HepG2 (cell line): ENCODE measurements around the gene GRAP. TPM values are rescaled to one million over a fixed set of nuclear protein-coding genes. Genes with fewer than 3 reads are reported as not detected.
A peak's percentile ranks its signal among the peaks of the same experiment; 100 is the strongest.

Source experiments
- FOXA3 ChIP-seq: IDR thresholded peaks from 2 replicates; pipeline ENCODE4 v1.6.1; 2016; ENCODE audit warnings: missing genetic modification reagents, missing compliant biosample characterization
- HDAC6 ChIP-seq: fragments of 200-600 bp; sonication (generic); IDR thresholded peaks from 2 replicates; pipeline ENCODE4 v1.7.0; 2017; ENCODE audit warnings: mild to moderate bottlenecking, antibody characterized with exemption, low read length, low read depth
- KAT8 ChIP-seq: IDR thresholded peaks from 2 replicates; pipeline ENCODE4 v1.6.1; 2016; ENCODE audit warnings: missing genetic modification reagents, missing compliant biosample characterization
- RFX3 ChIP-seq: IDR thresholded peaks from 2 replicates; pipeline ENCODE4 v1.6.1; 2016; ENCODE audit warnings: missing biosample characterization, missing genetic modification reagents
- RXRA ChIP-seq: sonication (generic); formaldehyde crosslinking; IDR thresholded peaks from 2 replicates; pipeline ENCODE4 v1.5.1; 2020; ENCODE audit warnings: missing genetic modification reagents
- SMARCC2 ChIP-seq: fragments of 450-650 bp; IDR thresholded peaks from 2 replicates; pipeline ENCODE4 v1.6.1; 2017; ENCODE audit warnings: antibody characterized with exemption, mild to moderate bottlenecking
- SP4 ChIP-seq: sonication (generic); formaldehyde crosslinking; IDR thresholded peaks from 2 replicates; pipeline ENCODE4 v1.8.1; 2023; ENCODE audit warnings: mild to moderate bottlenecking, missing genetic modification reagents
- SRF ChIP-seq: IDR thresholded peaks from 2 replicates; pipeline ENCODE4 v1.6.1; 2011; ENCODE audit warnings: mild to moderate bottlenecking, low read depth, low read length, moderate library complexity
- WIZ ChIP-seq: sonication (generic); formaldehyde crosslinking; IDR thresholded peaks from 2 replicates; pipeline ENCODE4 v1.5.1; 2020; ENCODE audit warnings: mild to moderate bottlenecking, missing genetic modification reagents
- ZBTB1 ChIP-seq: sonication (generic); formaldehyde crosslinking; IDR thresholded peaks from 2 replicates; pipeline ENCODE4 v1.4.0; 2020; ENCODE audit warnings: missing genetic modification reagents, borderline replicate concordance
- ZNF260 ChIP-seq: sonication (generic); formaldehyde crosslinking; IDR thresholded peaks from 2 replicates; pipeline ENCODE4 v1.4.0; 2020; ENCODE audit warnings: missing genetic modification reagents, low read depth, mild to moderate bottlenecking, borderline replicate concordance
- ZNF546 ChIP-seq: sonication (generic); formaldehyde crosslinking; conservative IDR thresholded peaks from 2 replicates; pipeline ENCODE4 v1.8.1; 2023; ENCODE audit warnings: mild to moderate bottlenecking, missing genetic modification reagents
- ZNF557 ChIP-seq: sonication (generic); formaldehyde crosslinking; IDR thresholded peaks from 2 replicates; pipeline ENCODE4 v1.4.0; 2020; ENCODE audit warnings: missing genetic modification reagents
- ZNF652 ChIP-seq: IDR thresholded peaks from 2 replicates; pipeline ENCODE4 v1.6.1; 2016; ENCODE audit warnings: low read depth, borderline replicate concordance
- polyA plus RNA-seq, 8 experiments: library from polyadenylated mRNA; depleted of rRNA in 3 of 8; stranded (reverse) in 7 of 8; unstranded in 1 of 8; fragments of >200 nt; fragmentation: Illumina TruSeq in 4 of 8; extraction: Trizol in 4 of 8; gene quantifications; 2 replicates each; pipeline versions ENCODE4 v1.2.1 to v1.2.3, GENCODE V29; 2011 to 2016; ENCODE audit warnings: low read depth in 4 of 8, missing spikeins in 1 of 8, mixed read lengths in 1 of 8; ENCODE audit not compliant: insufficient read depth in 1 of 8
- total RNA-seq, 5 experiments: library from RNA; depleted of rRNA; stranded (reverse); fragments of >200 nt; fragmentation: Illumina TruSeq; extraction: Trizol; gene quantifications; 2 replicates each; pipeline ENCODE4 v1.2.3, GENCODE V29; 2016; ENCODE audit warnings: low read depth in 1 of 5
- TF ChIP-seq, protein P1 (sequence below): sonication (generic); formaldehyde crosslinking; IDR thresholded peaks from 2 replicates; pipeline ENCODE4 v1.4.0; 2020; ENCODE audit warnings: missing genetic modification reagents, borderline replicate concordance
- TF ChIP-seq, protein P2 (sequence below): sonication (generic); formaldehyde crosslinking; IDR thresholded peaks from 2 replicates; pipeline ENCODE4 v1.5.0; 2020; ENCODE audit warnings: mild to moderate bottlenecking, missing genetic modification reagents, moderate library complexity
- TF ChIP-seq, protein P3 (sequence below): sonication (generic); formaldehyde crosslinking; IDR thresholded peaks from 2 replicates; pipeline ENCODE4 v1.5.1; 2020; ENCODE audit warnings: mild to moderate bottlenecking, missing genetic modification reagents, borderline replicate concordance
- TF ChIP-seq, protein P4 (sequence below): sonication (generic); formaldehyde crosslinking; conservative IDR thresholded peaks from 2 replicates; pipeline ENCODE4 v1.4.0; 2020; ENCODE audit warnings: missing genetic modification reagents
- TF ChIP-seq, protein P5 (sequence below): IDR thresholded peaks from 2 replicates; pipeline ENCODE4 v1.6.1; 2016; ENCODE audit warnings: control low read depth
- TF ChIP-seq, protein P6 (sequence below): sonication (generic); formaldehyde crosslinking; IDR thresholded peaks from 2 replicates; pipeline ENCODE4 v1.5.1; 2020; ENCODE audit warnings: missing genetic modification reagents, mild to moderate bottlenecking, borderline replicate concordance

The GRAP gene
- total and polyA plus RNA-seq, 2 of the 13 experiments (the other 11 are each of a cell fraction or from before 2014, with no cell fraction given), result 0.77 to 1.7 TPM

DNA sequence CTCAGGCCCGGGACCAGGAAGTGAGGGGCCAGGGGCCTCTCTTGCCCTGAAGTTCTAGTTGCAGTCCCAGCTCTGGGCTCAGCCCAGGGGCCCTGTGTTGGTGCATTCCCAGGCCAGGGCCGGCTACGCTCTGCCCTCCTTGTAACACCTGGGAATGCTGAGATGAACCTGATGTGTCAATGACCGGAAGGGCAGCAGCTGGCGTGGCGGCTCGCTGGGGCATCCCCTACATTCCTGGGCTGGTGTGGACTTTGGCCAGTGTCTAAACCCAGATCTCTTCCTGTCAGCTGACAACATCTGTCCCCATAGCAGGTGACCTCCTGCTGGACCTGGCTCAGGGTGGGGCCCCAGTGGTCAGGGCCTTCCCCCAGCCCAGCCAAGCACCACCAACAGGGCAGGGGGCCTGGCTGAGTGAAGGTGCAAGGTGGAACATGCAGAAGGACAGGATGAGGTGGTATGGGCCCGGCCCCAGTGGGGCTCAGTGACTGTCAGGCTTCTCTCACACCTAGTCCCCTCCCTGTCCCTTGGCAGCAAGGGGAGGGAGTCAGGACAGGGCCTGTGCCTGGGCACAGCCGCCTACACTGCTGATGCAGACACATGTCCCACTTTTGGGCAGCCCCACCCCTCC, 58.1 kb downstream of the GRAP start (continued):
- TF ChIP-seq, protein P1, sequence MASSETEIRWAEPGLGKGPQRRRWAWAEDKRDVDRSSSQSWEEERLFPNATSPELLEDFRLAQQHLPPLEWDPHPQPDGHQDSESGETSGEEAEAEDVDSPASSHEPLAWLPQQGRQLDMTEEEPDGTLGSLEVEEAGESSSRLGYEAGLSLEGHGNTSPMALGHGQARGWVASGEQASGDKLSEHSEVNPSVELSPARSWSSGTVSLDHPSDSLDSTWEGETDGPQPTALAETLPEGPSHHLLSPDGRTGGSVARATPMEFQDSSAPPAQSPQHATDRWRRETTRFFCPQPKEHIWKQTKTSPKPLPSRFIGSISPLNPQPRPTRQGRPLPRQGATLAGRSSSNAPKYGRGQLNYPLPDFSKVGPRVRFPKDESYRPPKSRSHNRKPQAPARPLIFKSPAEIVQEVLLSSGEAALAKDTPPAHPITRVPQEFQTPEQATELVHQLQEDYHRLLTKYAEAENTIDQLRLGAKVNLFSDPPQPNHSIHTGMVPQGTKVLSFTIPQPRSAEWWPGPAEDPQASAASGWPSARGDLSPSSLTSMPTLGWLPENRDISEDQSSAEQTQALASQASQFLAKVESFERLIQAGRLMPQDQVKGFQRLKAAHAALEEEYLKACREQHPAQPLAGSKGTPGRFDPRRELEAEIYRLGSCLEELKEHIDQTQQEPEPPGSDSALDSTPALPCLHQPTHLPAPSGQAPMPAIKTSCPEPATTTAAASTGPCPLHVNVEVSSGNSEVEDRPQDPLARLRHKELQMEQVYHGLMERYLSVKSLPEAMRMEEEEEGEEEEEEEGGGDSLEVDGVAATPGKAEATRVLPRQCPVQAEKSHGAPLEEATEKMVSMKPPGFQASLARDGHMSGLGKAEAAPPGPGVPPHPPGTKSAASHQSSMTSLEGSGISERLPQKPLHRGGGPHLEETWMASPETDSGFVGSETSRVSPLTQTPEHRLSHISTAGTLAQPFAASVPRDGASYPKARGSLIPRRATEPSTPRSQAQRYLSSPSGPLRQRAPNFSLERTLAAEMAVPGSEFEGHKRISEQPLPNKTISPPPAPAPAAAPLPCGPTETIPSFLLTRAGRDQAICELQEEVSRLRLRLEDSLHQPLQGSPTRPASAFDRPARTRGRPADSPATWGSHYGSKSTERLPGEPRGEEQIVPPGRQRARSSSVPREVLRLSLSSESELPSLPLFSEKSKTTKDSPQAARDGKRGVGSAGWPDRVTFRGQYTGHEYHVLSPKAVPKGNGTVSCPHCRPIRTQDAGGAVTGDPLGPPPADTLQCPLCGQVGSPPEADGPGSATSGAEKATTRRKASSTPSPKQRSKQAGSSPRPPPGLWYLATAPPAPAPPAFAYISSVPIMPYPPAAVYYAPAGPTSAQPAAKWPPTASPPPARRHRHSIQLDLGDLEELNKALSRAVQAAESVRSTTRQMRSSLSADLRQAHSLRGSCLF (CRISPR knock-in tag), result no peak
- TF ChIP-seq, protein P2, sequence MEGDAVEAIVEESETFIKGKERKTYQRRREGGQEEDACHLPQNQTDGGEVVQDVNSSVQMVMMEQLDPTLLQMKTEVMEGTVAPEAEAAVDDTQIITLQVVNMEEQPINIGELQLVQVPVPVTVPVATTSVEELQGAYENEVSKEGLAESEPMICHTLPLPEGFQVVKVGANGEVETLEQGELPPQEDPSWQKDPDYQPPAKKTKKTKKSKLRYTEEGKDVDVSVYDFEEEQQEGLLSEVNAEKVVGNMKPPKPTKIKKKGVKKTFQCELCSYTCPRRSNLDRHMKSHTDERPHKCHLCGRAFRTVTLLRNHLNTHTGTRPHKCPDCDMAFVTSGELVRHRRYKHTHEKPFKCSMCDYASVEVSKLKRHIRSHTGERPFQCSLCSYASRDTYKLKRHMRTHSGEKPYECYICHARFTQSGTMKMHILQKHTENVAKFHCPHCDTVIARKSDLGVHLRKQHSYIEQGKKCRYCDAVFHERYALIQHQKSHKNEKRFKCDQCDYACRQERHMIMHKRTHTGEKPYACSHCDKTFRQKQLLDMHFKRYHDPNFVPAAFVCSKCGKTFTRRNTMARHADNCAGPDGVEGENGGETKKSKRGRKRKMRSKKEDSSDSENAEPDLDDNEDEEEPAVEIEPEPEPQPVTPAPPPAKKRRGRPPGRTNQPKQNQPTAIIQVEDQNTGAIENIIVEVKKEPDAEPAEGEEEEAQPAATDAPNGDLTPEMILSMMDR (CRISPR knock-in tag), result peak; percentile 41
- TF ChIP-seq ZBTB1 (CRISPR knock-in tag), result no peak
- no peak for TF ChIP-seq SRF
- TF ChIP-seq KAT8 (CRISPR knock-in tag), result peak; percentile 93
- peak; percentile 75; the same call in 1 of the 2 replicates for TF ChIP-seq SP4
- no peak for TF ChIP-seq SMARCC2
- TF ChIP-seq, protein P3, sequence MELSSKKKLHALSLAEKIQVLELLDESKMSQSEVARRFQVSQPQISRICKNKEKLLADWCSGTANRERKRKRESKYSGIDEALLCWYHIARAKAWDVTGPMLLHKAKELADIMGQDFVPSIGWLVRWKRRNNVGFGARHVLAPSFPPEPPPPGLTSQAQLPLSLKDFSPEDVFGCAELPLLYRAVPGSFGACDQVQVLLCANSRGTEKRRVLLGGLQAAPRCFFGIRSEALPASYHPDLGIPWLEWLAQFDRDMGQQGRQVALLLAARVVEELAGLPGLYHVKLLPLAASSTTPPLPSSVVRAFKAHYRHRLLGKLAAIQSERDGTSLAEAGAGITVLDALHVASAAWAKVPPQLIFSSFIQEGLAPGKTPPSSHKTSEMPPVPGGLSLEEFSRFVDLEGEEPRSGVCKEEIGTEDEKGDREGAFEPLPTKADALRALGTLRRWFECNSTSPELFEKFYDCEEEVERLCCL (CRISPR knock-in tag), result no peak
- no peak for TF ChIP-seq ZNF557
- TF ChIP-seq HDAC6, result no peak
- TF ChIP-seq, protein P4, sequence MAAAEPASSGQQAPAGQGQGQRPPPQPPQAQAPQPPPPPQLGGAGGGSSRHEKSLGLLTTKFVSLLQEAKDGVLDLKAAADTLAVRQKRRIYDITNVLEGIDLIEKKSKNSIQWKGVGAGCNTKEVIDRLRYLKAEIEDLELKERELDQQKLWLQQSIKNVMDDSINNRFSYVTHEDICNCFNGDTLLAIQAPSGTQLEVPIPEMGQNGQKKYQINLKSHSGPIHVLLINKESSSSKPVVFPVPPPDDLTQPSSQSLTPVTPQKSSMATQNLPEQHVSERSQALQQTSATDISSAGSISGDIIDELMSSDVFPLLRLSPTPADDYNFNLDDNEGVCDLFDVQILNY (CRISPR knock-in tag), result no peak
- TF ChIP-seq ZNF260 (CRISPR knock-in tag), result no peak
- TF ChIP-seq ZNF546 (CRISPR knock-in tag), result no peak
- peak; percentile 89; the same call in 1 of the 2 replicates for TF ChIP-seq WIZ (CRISPR knock-in tag)
- TF ChIP-seq, protein P5, sequence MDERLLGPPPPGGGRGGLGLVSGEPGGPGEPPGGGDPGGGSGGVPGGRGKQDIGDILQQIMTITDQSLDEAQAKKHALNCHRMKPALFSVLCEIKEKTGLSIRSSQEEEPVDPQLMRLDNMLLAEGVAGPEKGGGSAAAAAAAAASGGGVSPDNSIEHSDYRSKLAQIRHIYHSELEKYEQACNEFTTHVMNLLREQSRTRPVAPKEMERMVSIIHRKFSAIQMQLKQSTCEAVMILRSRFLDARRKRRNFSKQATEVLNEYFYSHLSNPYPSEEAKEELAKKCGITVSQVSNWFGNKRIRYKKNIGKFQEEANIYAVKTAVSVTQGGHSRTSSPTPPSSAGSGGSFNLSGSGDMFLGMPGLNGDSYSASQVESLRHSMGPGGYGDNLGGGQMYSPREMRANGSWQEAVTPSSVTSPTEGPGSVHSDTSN (CRISPR knock-in tag), result 0 out of 2 replicates have a peak, but pooled peaks have one; percentile 57
- peak; percentile 36; the same call in 1 of the 2 replicates for TF ChIP-seq ZNF652 (CRISPR knock-in tag)
- peak; percentile 95 for TF ChIP-seq FOXA3 (CRISPR knock-in tag)
- no peak for TF ChIP-seq RFX3 (CRISPR knock-in tag)
- TF ChIP-seq, protein P6, sequence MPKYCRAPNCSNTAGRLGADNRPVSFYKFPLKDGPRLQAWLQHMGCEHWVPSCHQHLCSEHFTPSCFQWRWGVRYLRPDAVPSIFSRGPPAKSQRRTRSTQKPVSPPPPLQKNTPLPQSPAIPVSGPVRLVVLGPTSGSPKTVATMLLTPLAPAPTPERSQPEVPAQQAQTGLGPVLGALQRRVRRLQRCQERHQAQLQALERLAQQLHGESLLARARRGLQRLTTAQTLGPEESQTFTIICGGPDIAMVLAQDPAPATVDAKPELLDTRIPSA (CRISPR knock-in tag), result no peak
- peak; percentile 100 for TF ChIP-seq RXRA (CRISPR knock-in tag)
